SK-N-MC (cell line): ENCODE measurements around the gene RAB29.

Source experiments
- DNase-seq: peaks from one replicate; pipeline ENCODE4 v3.0.0-alpha.2; 2011; ENCODE audit warnings: low read depth, low spot score
- H3K27ac ChIP-seq: fragments of 200-600 bp; sonication (generic); 2 replicates; pipeline ENCODE4 v1.5.1; 2016; ENCODE audit warnings: mixed run types
- H3K36me3 ChIP-seq: fragments of 200-600 bp; sonication (generic); 2 replicates; pipeline ENCODE4 v1.6.1; 2017; ENCODE audit warnings: antibody characterized with exemption, low read length, mixed read lengths; ENCODE audit not compliant: insufficient read depth
- H3K4me3 ChIP-seq: fragments of 200-600 bp; sonication (generic); 2 replicates; pipeline ENCODE4 v1.5.1; 2016
- H3K9ac ChIP-seq: fragments of 200-600 bp; sonication (generic); 2 replicates; pipeline ENCODE4 v1.8.0; 2017; ENCODE audit warnings: mixed run types, mixed read lengths; ENCODE audit not compliant: insufficient read length
- H3K9me3 ChIP-seq: fragments of 200-600 bp; sonication (generic); 2 replicates; pipeline ENCODE4 v1.6.1; 2017; ENCODE audit warnings: low read depth, mild to moderate bottlenecking, antibody characterized with exemption, low read length, moderate library complexity, mixed read lengths
- EZH2 ChIP-seq: fragments of 200-600 bp; sonication (generic); IDR thresholded peaks from one replicate; pipeline ENCODE4 v1.6.1; 2017; ENCODE audit warnings: antibody characterized with exemption
- FOXP2 ChIP-seq: optimal IDR thresholded peaks from 2 replicates; pipeline ENCODE3; 2011; ENCODE audit warnings: mild to moderate bottlenecking, moderate library complexity; ENCODE audit not compliant: insufficient read depth; ENCODE audit errors: extremely low read length, control extremely low read depth
- POLR2AphosphoS5 ChIP-seq: IDR thresholded peaks from 2 replicates; pipeline ENCODE4 v1.6.1; 2012; ENCODE audit warnings: mild to moderate bottlenecking, low read depth, low read length, borderline replicate concordance

The RAB29 gene

DNA sequence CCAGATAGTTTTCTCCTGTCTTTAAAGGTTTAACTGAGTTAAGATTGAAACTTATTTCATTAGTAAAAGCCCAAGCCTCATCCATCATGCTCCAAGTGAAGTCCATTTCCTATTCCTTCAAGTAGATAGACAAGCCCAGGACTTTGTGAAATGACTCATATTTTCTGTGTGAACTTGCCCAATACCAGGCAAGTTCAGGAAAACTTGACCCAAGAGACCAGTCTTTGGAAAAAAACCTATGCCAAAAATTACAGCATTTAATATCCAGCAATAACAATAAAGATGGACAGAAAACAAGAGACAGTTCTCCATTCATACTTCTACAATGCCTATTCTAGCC, 405 bp upstream of the RAB29 start:
- H3K9me3 ChIP-seq: no peaks in the 10 kb centered on the region
- DNase-seq: no peak
- H3K27ac ChIP-seq: no peak overlapping the region
- peaks cover under 1% of the 10 kb centered on the region; the same call in 1 of the 2 replicates for H3K36me3 ChIP-seq
- peak overlapping the region; percentile 98 for H3K4me3 ChIP-seq
- H3K9ac ChIP-seq: no peak overlapping the region
- TF ChIP-seq EZH2: no peak
- TF ChIP-seq POLR2AphosphoS5: no peak
- TF ChIP-seq FOXP2: no peak

DNA sequence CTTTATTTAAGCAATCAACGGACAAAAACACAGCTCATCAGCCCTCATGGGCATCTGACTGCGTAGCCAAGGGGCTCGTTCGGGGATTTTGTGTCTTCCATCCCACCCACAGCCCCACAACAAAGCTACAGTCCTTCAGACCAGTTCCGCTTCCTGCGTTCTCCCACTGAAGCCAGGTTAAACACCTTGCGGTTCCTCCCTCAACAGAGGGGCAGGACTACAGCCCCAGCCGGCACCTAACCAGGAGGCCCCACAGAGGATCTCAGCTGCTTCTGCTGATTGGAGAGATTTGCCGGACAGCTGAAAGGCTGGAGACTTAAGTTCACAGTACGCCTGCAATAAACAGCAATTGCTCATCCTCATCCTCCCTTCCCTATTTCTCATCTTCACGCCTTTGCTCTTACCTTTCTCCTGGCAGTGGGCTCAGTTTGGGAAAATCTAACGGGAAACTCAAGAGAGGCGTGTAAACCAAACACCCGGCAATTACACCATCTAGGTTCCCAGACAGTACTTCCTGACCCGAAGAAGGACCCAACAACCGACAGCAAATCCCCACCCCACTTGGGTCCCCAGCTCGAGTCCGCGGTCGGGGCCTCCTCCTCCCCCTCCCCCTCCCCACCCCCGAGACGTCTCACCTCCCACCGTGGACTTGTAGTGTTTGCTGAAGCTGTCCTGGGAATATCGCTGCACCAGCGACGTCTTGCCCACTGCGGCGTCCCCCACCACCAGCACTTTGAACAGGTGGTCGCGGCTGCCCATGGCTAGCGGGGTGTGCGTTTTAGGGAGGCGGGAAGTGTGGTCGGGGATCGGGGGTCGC, 876 bp downstream of the RAB29 start:
- H3K36me3 ChIP-seq: peaks cover 12% of the 10 kb centered on the region; the same call in 1 of the 2 replicates
- TF ChIP-seq EZH2 (no peak), POLR2AphosphoS5 (no peak), FOXP2 (no peak)
- peak overlapping the region; percentile 81 for H3K9ac ChIP-seq
- H3K4me3 ChIP-seq: peak overlapping the region; percentile 98
- H3K27ac ChIP-seq: no peak overlapping the region
- DNase-seq: no peak
- no peaks in the 10 kb centered on the region for H3K9me3 ChIP-seq

DNA sequence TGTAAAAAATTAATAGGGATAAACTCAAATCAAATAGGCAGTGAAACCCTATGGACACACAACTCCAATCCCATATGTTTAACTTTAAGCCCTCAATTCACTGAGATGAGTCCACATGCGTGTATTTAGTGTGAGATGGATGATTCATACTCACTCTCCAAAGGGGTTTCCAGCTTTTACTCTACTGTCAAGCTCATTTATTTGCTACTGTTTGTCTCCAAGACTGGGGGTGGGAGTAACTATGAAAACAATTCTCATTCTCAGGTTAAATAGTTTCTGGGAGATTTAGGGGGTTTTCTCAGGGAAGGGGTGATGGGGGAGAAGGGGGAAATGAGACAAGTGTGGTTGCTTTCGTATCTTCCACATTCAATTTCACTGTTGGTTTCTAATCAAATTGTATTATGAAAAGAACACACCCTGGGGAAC, 2.7 kb downstream of the RAB29 start:
- Histone ChIP-seq H3K4me3 (no peak overlapping the region), H3K9ac (no peak overlapping the region), H3K9me3 (no peaks in the 10 kb centered on the region), H3K27ac (no peak overlapping the region), H3K36me3 (peaks cover 12% of the 10 kb centered on the region; the same call in 1 of the 2 replicates)
- DNase-seq: no peak
- TF ChIP-seq FOXP2 (no peak), POLR2AphosphoS5 (no peak)

DNA sequence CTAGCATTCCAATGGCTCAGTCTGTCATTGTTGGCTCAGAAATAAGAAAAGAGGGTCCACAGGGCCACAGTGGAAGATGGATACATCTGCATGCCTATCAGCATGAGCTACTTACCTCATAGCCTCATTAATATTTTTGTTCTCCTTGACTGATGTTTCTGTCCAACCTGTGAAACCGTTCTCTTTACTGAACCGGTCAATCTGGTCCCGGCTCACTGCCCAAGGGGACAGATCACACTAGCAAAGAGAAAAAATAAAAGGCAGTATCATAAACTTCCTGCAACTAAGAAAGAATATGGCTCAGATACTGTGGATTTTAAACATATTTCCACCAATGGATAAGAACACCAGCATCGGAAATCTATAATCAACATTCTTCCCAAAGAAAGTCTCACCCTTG, 4.7 kb downstream of the RAB29 start:
- Histone ChIP-seq H3K4me3 (no peak overlapping the region), H3K36me3 (peaks cover 12% of the 10 kb centered on the region; the same call in 1 of the 2 replicates), H3K27ac (no peak overlapping the region), H3K9ac (no peak overlapping the region), H3K9me3 (no peaks in the 10 kb centered on the region)
- TF ChIP-seq POLR2AphosphoS5 (no peak), EZH2 (no peak), FOXP2 (no peak)
- DNase-seq: no peak

GRCh38 chr1:205769641-205770365, 5.5 kb downstream of the RAB29 start:
- TF ChIP-seq FOXP2: no peak
- no peak for TF ChIP-seq EZH2
- TF ChIP-seq POLR2AphosphoS5: no peak
- Histone ChIP-seq H3K36me3 (peaks cover 12% of the 10 kb centered on the region; the same call in 1 of the 2 replicates), H3K4me3 (no peak overlapping the region), H3K9ac (no peak overlapping the region), H3K27ac (no peak overlapping the region), H3K9me3 (no peaks in the 10 kb centered on the region)
- no peak for DNase-seq

DNA sequence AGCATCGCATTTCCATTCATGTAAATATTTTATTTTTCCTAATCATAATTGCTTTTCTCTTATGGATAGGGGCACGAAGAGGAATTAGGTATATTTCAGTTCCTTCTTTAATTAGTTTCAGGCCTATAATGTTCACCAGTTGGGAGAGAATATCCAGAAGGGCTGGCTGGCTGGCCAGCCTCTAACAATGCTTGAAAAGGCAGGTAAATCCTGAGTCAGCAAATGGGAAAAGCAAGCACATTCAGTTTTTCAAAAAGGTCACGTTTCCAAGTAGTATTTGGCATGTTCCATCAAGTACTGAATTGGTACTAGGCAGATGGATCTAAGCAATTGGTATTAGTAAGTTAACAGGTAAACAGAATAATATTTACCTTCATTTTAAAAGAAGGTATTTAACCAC, 8.0 kb downstream of the RAB29 start:
- TF ChIP-seq EZH2: no peak
- no peak for TF ChIP-seq POLR2AphosphoS5
- no peak for TF ChIP-seq FOXP2
- no peak for DNase-seq
- Histone ChIP-seq H3K36me3 (peaks cover 12% of the 10 kb centered on the region; the same call in 1 of the 2 replicates), H3K27ac (no peak overlapping the region), H3K4me3 (no peak overlapping the region), H3K9ac (no peak overlapping the region), H3K9me3 (no peaks in the 10 kb centered on the region)

DNA sequence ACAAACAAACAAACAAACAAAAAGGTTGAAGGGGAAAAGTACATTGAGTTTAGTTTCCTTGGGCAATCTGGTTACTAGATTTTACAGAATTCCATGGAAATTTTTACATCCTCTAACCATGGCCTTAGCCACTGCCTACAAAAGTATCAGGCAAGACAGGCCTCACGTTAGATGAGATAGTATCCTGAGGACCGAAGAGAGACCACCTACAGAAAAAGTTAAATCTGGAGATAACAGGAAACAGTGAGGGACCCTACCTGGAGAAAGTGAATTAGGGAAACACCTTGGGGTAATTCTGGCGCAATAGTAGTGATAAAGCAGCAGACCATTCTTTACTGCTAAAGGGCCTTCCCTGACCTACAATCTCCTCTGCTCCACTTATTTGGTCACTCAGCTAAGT, 8.7 kb downstream of the RAB29 start:
- H3K4me3 ChIP-seq: no peak overlapping the region
- H3K9me3 ChIP-seq: no peaks in the 10 kb centered on the region
- peaks cover 12% of the 10 kb centered on the region; the same call in 1 of the 2 replicates for H3K36me3 ChIP-seq
- no peak for DNase-seq
- TF ChIP-seq FOXP2 (no peak), EZH2 (no peak)
- no peak overlapping the region for H3K9ac ChIP-seq
- no peak overlapping the region for H3K27ac ChIP-seq

GRCh38 chr1:205766038-205766437, 9.2 kb downstream of the RAB29 start:
- H3K4me3 ChIP-seq: no peak overlapping the region
- H3K9ac ChIP-seq: no peak overlapping the region
- H3K9me3 ChIP-seq: no peaks in the 10 kb centered on the region
- TF ChIP-seq EZH2 (no peak), FOXP2 (no peak), POLR2AphosphoS5 (no peak)
- H3K27ac ChIP-seq: no peak overlapping the region
- no peak for DNase-seq
- peaks cover 12% of the 10 kb centered on the region; the same call in 1 of the 2 replicates for H3K36me3 ChIP-seq
